IPS-NIHi7 (cell line): ENCODE data around the gene RUNX2.

Source experiments
- DNase-seq: peaks from one replicate; pipeline ENCODE4 v3.0.0; 2012; ENCODE audit warnings: mixed read lengths; ENCODE audit errors: extremely low spot score

Gene RUNX2

GRCh38 chr6:45675634-45676033 lies 347.5 kb downstream of the RUNX2 start:
- no peak for DNase-seq

GRCh38 chr6:45676380-45676779 lies 348.2 kb downstream of the RUNX2 start:
- DNase-seq, result no peak

GRCh38 chr6:45677381-45678284 lies 349.5 kb downstream of the RUNX2 start:
- no peak for DNase-seq

GRCh38 chr6:45678285-45678607 lies 350.1 kb downstream of the RUNX2 start:
- DNase-seq, result no peak

GRCh38 chr6:45679163-45679562 lies 351.0 kb downstream of the RUNX2 start:
- DNase-seq, result no peak

GRCh38 chr6:45679631-45680030 lies 351.5 kb downstream of the RUNX2 start:
- no peak for DNase-seq

- DNase-seq, result no peak
These were observed 353.9 kb downstream of the RUNX2 start for GRCh38 chr6:45681860-45682511.

- no peak for DNase-seq
These were observed 356.3 kb downstream of the RUNX2 start for GRCh38 chr6:45684476-45684875.

- DNase-seq, result no peak
These were observed 356.9 kb downstream of the RUNX2 start for GRCh38 chr6:45685076-45685475.

- DNase-seq, result no peak
These were observed 358.9 kb downstream of the RUNX2 start for GRCh38 chr6:45686841-45687569.

GRCh38 chr6:45687570-45687969 lies 359.4 kb downstream of the RUNX2 start:
- DNase-seq, result no peak

- no peak for DNase-seq
These were observed 360.1 kb downstream of the RUNX2 start for GRCh38 chr6:45688180-45688579.

- DNase-seq, result no peak
These were observed 361.9 kb downstream of the RUNX2 start for GRCh38 chr6:45689926-45690615.

- DNase-seq, result no peak
These were observed 362.7 kb downstream of the RUNX2 start for GRCh38 chr6:45690846-45691245.

- DNase-seq, result no peak
These were observed 363.3 kb downstream of the RUNX2 start for GRCh38 chr6:45691426-45691825.

- no peak for DNase-seq
These were observed 363.9 kb downstream of the RUNX2 start for GRCh38 chr6:45692021-45692420.

GRCh38 chr6:45696738-45697137 lies 368.6 kb downstream of the RUNX2 start:
- no peak for DNase-seq

- DNase-seq, result no peak
These were observed 369.5 kb downstream of the RUNX2 start for GRCh38 chr6:45697605-45698004.

- DNase-seq, result no peak
These were observed 369.9 kb downstream of the RUNX2 start for GRCh38 chr6:45698046-45698445.

- DNase-seq, result no peak
These were observed 371.5 kb downstream of the RUNX2 start for GRCh38 chr6:45699663-45700062.

- DNase-seq, result no peak
These were observed 375.0 kb downstream of the RUNX2 start for GRCh38 chr6:45702849-45703739.
